Breast epithelium (tissue), 4 donors: ENCODE data around the gene SSC5D. TPM values are rescaled to one million over a fixed set of nuclear protein-coding genes. Genes with fewer than 3 reads are reported as not detected.

Source experiments
- DNase-seq, 2 donors: peaks; one replicate each; pipeline ENCODE4 v3.0.0-alpha.2; 2019; ENCODE audit warnings: low spot score in 2 of 2
- H3K27ac ChIP-seq, 2 donors: fragments of 200-600 bp; sonication (generic) in 1 of 2; one replicate each; pipeline ENCODE4 v1.5.1; 2016 to 2019; ENCODE audit warnings: mild to moderate bottlenecking in 1 of 2
- H3K27me3 ChIP-seq, 2 donors: fragments of 200-600 bp; sonication (generic) in 1 of 2; one replicate each; pipeline versions ENCODE4 v1.5.1 to v1.6.0; 2017 to 2019; ENCODE audit warnings: control low read depth in 1 of 2, mild to moderate bottlenecking in 1 of 2
- H3K36me3 ChIP-seq: fragments of 200-600 bp; one replicate; pipeline ENCODE4 v1.5.1; 2019
- H3K4me1 ChIP-seq, 2 donors: fragments of 200-600 bp; sonication (generic); one replicate each; pipeline ENCODE4 v1.5.1; 2016 to 2019; ENCODE audit warnings: control low read depth in 1 of 2
- H3K4me3 ChIP-seq, 3 donors: fragments of 200-600 bp; sonication (generic); 1 replicate in 2 of 3; 2 replicates in 1 of 3; pipeline ENCODE4 v1.5.1; 2016 to 2019; ENCODE audit warnings: mild to moderate bottlenecking in 3 of 3, moderate library complexity in 2 of 3
- H3K9me3 ChIP-seq, 2 donors: fragments of 200-600 bp; sonication (generic) in 1 of 2; one replicate each; pipeline ENCODE4 v1.5.1; 2016 to 2019; ENCODE audit warnings: control low read depth in 1 of 2
- POLR2A ChIP-seq: fragments of 450-650 bp; IDR thresholded peaks from one replicate; pipeline ENCODE4 v1.6.1; 2016; ENCODE audit warnings: antibody characterized with exemption, mild to moderate bottlenecking, moderate library complexity
- POLR2AphosphoS5 ChIP-seq, 3 donors: sonication (generic); formaldehyde crosslinking; IDR thresholded peaks; one replicate each; pipeline ENCODE4 v1.6.1; 2017; ENCODE audit warnings: antibody characterized with exemption in 3 of 3
- intact Hi-C: fragments of 100-400 bp; cut with DNase I; formaldehyde crosslinking; loops from one replicate; pipeline ENCODE4 v1.15.1; 2023; ENCODE audit warnings: low total_unique reads
- total RNA-seq, 3 donors: library from RNA; depleted of rRNA; stranded (reverse); fragments of >200 nt; gene quantifications; one replicate each; pipeline ENCODE4 v1.1.0, GENCODE V29; 2016
- TF ChIP-seq, protein P1 (sequence below), 3 donors: fragments of 450-650 bp; IDR thresholded peaks; one replicate each; pipeline ENCODE4 v1.5.1; 2016 to 2017; ENCODE audit warnings: antibody characterized with exemption in 3 of 3, mild to moderate bottlenecking in 3 of 3, moderate library complexity in 3 of 3

Gene SSC5D
- total RNA-seq, 3 donors from 2014 or later, result 3.6 to 7.2 (median 3.8) TPM

DNA sequence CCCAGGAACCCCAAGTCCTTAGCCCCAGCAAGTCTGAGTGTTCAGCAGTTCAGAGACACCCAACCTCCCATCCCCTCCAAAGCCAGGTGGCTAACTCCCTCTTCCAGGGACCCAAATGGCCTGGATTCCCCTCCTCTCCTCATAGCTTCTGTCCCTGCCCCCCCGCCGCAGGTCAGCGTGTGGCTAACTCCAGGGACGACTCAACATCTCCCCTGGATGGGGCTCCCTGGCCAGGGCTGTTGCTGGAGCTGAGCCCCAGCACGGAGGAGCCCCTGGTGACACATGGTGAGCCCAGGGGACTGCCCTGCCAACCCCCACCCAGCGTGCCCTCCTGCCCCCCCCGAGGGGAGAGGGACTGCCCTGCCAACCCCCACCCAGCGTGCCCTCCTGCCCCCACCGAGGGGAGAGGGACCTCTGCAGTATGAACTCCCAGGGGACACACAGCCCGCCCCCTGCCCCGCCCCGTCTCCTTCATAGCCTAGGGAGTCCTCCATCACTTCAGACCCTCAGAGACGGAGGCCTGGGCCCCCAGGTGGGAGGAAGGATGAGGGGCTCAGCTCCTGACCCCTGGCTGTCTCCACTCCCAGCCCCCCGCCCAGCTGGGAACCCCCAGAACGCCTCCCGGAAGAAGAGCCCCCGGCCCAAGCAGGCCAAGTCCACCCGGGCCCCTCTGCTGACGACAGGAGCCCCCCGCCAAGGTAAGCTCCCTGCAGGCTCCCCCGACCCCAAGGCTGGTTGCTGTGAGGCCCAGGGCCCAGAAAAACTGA, 1.7 kb downstream of the SSC5D start:
- Histone ChIP-seq H3K36me3 (no peaks in the 10 kb centered on the region), H3K27ac (peak overlapping the region; percentile 33 to 96)

DNA sequence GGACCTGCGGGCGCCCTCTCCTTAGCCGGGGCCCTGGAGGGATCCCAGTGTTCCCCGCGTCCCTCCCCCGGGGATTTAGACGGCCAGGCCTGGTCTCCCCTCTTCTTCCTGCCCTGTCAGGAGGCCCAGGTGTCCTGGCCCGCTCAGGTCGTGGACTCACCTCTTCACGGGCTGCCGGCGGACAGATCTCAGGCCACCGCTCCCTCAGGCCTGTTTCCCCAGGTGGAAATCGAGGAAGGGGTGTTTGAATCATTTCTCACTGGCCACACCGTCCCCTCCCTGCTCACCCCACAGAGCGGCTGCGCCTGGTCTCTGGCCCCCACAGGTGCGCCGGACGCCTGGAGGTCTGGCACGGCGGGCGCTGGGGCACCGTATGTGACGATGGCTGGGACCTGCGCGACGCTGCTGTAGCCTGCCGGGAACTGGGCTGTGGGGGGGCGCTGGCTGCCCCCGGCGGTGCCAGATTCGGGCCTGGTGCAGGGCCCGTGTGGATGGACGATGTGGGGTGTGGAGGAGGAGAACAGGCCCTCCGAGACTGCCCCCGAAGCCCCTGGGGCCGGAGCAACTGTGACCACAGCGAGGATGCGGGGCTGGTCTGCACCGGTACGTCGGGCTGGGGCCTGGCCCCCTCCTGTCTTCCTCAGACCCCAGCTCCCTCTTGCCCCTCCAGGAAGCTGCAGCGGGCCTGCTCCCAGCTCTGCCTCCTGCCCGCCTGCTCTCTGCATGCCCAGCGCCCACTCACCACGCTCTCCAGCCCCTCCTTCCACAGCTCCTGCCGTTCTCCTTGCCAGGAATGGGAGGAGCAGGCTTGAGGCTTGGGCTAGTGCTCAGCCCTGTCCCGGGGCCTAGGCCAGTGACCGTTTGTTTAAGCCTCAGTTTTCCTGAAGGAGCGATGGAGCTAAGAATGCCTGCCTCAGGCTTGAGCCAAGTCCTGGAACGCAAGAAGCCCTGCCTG, 2.5 kb downstream of the SSC5D start:
- Histone ChIP-seq H3K4me1 (peaks cover 12 to 21% of the 10 kb centered on the region in 2 donors), H3K9me3 (no peaks in the 10 kb centered on the region), H3K27me3 (peaks cover 0 to 11% of the 10 kb centered on the region in 2 donors), H3K36me3 (no peaks in the 10 kb centered on the region), H3K4me3 (peak overlapping the region in 1 of 3 donors; percentile 22), H3K27ac (peak overlapping the region; percentile 70 to 91)
- DNase-seq, result no peak
- intact Hi-C loops, result no loop called here
- TF ChIP-seq, protein P1, sequence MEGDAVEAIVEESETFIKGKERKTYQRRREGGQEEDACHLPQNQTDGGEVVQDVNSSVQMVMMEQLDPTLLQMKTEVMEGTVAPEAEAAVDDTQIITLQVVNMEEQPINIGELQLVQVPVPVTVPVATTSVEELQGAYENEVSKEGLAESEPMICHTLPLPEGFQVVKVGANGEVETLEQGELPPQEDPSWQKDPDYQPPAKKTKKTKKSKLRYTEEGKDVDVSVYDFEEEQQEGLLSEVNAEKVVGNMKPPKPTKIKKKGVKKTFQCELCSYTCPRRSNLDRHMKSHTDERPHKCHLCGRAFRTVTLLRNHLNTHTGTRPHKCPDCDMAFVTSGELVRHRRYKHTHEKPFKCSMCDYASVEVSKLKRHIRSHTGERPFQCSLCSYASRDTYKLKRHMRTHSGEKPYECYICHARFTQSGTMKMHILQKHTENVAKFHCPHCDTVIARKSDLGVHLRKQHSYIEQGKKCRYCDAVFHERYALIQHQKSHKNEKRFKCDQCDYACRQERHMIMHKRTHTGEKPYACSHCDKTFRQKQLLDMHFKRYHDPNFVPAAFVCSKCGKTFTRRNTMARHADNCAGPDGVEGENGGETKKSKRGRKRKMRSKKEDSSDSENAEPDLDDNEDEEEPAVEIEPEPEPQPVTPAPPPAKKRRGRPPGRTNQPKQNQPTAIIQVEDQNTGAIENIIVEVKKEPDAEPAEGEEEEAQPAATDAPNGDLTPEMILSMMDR (IDR thresholded peaks at IDR 0.05), result no peak
- TF ChIP-seq POLR2AphosphoS5 (IDR thresholded peaks at IDR 0.05), result no peak
- no peak for TF ChIP-seq POLR2A

More for the DNA sequence above, 1.7 kb downstream of the SSC5D start:
- Histone ChIP-seq H3K4me1 (peaks cover 17 to 23% of the 10 kb centered on the region in 2 donors), H3K27me3 (peaks cover 0 to 11% of the 10 kb centered on the region in 2 donors), H3K9me3 (no peaks in the 10 kb centered on the region), H3K4me3 (peak overlapping the region in 1 of 3 donors; percentile 22)
- TF ChIP-seq, protein P1 (IDR thresholded peaks at IDR 0.05), result no peak
- no peak for TF ChIP-seq POLR2AphosphoS5 (IDR thresholded peaks at IDR 0.05)
- no peak for TF ChIP-seq POLR2A
- intact Hi-C loops, result no loop called here
- no peak for DNase-seq

DNA sequence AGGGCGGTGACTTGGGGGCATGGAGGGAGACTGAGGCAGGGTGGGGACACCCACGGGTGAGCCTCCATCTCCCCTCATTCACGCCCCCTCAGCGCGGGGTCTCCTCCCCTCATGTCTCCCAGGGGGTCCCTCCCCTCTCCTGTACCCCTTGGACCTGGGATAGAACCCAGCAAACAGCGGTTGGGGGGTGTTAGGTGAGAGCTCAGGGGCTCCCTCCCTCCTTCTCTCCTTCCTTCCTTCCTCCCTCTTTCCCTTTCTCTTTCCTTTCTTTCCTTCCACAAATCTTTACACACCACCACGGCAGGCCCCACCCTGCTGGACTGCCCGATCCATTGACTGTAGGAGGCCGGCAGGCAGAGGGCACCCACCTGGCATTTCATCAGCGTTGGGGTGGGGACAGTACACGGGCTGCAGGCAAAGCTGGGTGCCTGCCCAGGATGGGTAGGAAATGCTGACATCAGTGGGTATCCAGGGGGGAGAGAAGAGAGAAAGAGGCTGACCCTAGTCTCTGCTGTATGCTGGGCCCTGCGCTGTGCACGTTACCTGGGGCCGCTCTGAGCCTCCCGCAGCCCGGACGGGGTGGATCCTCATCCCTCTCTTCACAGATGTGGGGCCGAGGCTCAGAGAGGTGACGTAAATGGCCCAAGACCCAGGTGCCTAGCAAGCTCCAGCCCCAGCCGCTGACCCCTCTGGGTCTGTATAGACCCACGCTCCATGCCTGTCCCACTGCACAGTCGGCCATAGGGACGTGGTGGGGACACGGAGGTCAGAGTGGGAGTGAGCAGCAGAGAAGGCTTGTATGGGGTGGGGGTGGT, 3.5 kb downstream of the SSC5D start:
- peaks cover 2 to 13% of the 10 kb centered on the region in 2 donors for H3K4me1 ChIP-seq
- H3K9me3 ChIP-seq, result no peaks in the 10 kb centered on the region
- H3K4me3 ChIP-seq, result no peak overlapping the region
- H3K27me3 ChIP-seq, result peaks cover 0 to 11% of the 10 kb centered on the region in 2 donors
- intact Hi-C loops, result no loop called here
- peak overlapping the region; percentile 70 to 91 for H3K27ac ChIP-seq
- DNase-seq, result no peak
- H3K36me3 ChIP-seq, result no peaks in the 10 kb centered on the region
- TF ChIP-seq, protein P1 (IDR thresholded peaks at IDR 0.05), result no peak
- TF ChIP-seq POLR2AphosphoS5 (IDR thresholded peaks at IDR 0.05), result no peak
- no peak for TF ChIP-seq POLR2A

DNA sequence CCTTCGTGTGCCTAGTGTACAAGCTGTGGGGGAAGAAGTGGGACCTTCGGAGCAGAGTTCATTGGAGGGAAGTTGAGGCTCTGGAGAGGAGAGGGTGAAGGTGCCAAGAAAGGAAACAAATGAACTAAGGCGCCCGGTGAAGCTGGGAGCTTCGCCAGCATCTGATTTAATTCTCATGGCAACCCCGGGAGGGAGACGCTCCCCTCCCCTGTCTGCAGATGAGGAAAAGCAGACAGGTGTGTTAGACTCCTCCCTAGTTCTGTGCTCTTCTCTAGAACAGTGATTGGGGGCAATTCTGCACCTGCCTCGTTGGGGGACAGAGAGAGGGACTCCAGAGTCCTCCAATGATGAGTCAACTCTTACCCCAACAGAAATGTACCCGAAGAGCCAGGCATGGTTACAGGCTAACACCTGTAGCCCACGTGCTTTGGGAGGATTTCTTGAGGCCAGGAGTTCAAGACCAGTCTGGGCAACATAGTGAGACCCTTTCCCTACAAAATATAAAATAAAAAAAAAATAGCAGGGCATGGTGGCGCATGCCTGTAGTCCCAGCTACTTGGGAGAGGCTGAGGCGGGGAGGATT, 4.2 kb downstream of the SSC5D start:
- TF ChIP-seq, protein P1 (IDR thresholded peaks at IDR 0.05), result no peak
- TF ChIP-seq POLR2A (no peak), POLR2AphosphoS5 (IDR thresholded peaks at IDR 0.05) (no peak)
- Histone ChIP-seq H3K9me3 (no peaks in the 10 kb centered on the region), H3K4me1 (peaks cover 0 to 6% of the 10 kb centered on the region in 2 donors), H3K27ac (peak overlapping the region in 1 of 2 donors; percentile 95), H3K27me3 (peaks cover 0 to 11% of the 10 kb centered on the region in 2 donors), H3K4me3 (no peak overlapping the region), H3K36me3 (no peaks in the 10 kb centered on the region)
- no peak for DNase-seq
- intact Hi-C loops, result no loop called here
